OCI-LY1 (cell line): ENCODE results near the gene OR8G1.

Experiments
- H2AFZ ChIP-seq: fragments of 200-600 bp; sonication (generic), shearing (Covaris generic); 2 replicates; pipeline ENCODE4 v1.6.0; 2014; ENCODE audit warnings: antibody characterized with exemption, mild to moderate bottlenecking, low read length
- H3F3A ChIP-seq: fragments of 200-600 bp; sonication (generic), shearing (Covaris generic); 2 replicates; pipeline ENCODE4 v1.6.0; 2014; ENCODE audit warnings: mild to moderate bottlenecking, antibody characterized with exemption, low read length, moderate library complexity; ENCODE audit not compliant: insufficient read depth
- H3K27ac ChIP-seq: fragments of 200-600 bp; sonication (generic); 2 replicates; pipeline ENCODE4 v1.5.1; 2014; ENCODE audit warnings: low read length, mixed run types, mild to moderate bottlenecking, low read depth; ENCODE audit not compliant: poor library complexity, severe bottlenecking
- H3K27me3 ChIP-seq: fragments of 200-600 bp; sonication (generic); 2 replicates; pipeline ENCODE4 v1.6.0; 2014; ENCODE audit warnings: antibody characterized with exemption, mild to moderate bottlenecking, low read length, moderate library complexity; ENCODE audit not compliant: insufficient read depth
- H3K36me3 ChIP-seq: fragments of 200-600 bp; sonication (generic); 2 replicates; pipeline ENCODE4 v1.6.1; 2014; ENCODE audit warnings: mild to moderate bottlenecking, antibody characterized with exemption, low read length, moderate library complexity, mixed read lengths; ENCODE audit not compliant: insufficient read depth
- H3K4me1 ChIP-seq: fragments of 200-600 bp; sonication (generic); 2 replicates; pipeline ENCODE4 v1.5.1; 2014; ENCODE audit warnings: mild to moderate bottlenecking, low read length, moderate library complexity; ENCODE audit not compliant: insufficient read depth, severe bottlenecking
- H3K4me2 ChIP-seq: fragments of 200-600 bp; sonication (generic), shearing (Covaris generic); 2 replicates; pipeline ENCODE4 v1.6.1; 2014; ENCODE audit warnings: low read length
- H3K4me3 ChIP-seq: fragments of 200-600 bp; sonication (generic); 2 replicates; pipeline ENCODE4 v1.5.1; 2014; ENCODE audit warnings: low read length, low read depth, mild to moderate bottlenecking, mixed read lengths; ENCODE audit not compliant: poor library complexity, severe bottlenecking
- H3K79me2 ChIP-seq: fragments of 200-600 bp; shearing (Covaris generic); 2 replicates; pipeline ENCODE4 v1.6.1; 2016; ENCODE audit warnings: mixed run types, low read length, mixed read lengths; ENCODE audit not compliant: insufficient read depth
- H3K9ac ChIP-seq: fragments of 200-600 bp; sonication (generic), shearing (Covaris generic); 2 replicates; pipeline ENCODE4 v1.6.1; 2014; ENCODE audit warnings: mild to moderate bottlenecking, low read length, mixed read lengths
- H3K9me2 ChIP-seq: fragments of 200-600 bp; sonication (generic), shearing (Covaris generic); 2 replicates; pipeline ENCODE4 v1.6.1; 2014; ENCODE audit warnings: low read depth, mild to moderate bottlenecking, low read length, mixed read lengths
- H3K9me3 ChIP-seq: fragments of 200-600 bp; shearing (Covaris generic); 2 replicates; pipeline ENCODE4 v1.6.1; 2014; ENCODE audit warnings: low read length, mixed read lengths
- H4K20me1 ChIP-seq: fragments of 200-600 bp; sonication (generic), shearing (Covaris generic); 2 replicates; pipeline ENCODE4 v1.6.0; 2016; ENCODE audit warnings: mild to moderate bottlenecking, low read length; ENCODE audit not compliant: insufficient read depth
- EZH2 ChIP-seq: fragments of 200-600 bp; sonication (generic), shearing (Covaris generic); IDR thresholded peaks from 2 replicates; pipeline ENCODE4 v1.8.0; 2017; ENCODE audit warnings: borderline replicate concordance, mixed run types, mild to moderate bottlenecking, antibody characterized with exemption, low read length, moderate library complexity, mixed read lengths
- TF ChIP-seq, protein P1 (sequence below): fragments of 200-600 bp; sonication (generic), shearing (Covaris generic); IDR thresholded peaks from 2 replicates; pipeline ENCODE4 v1.5.1; 2017; ENCODE audit warnings: mild to moderate bottlenecking, antibody characterized with exemption, low read length, moderate library complexity, mixed read lengths

The OR8G1 gene

DNA sequence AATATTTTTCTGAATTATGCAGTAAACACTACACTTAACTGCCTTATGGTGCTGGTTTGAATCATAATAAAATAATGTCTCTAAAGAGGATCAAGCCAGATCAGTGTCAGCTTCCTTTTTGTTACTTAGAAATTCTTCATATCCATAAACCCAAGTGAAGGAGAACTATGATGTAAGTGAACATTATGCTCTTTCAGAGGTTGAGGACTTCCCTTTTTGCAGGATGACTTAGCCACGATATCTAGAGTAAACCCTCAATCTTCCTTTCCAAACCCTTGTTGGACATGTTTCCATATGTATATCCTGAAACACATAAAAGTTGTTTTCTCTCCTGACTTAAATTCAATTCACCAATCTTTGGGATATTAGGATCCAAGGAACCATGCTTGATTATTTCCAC lies 53.8 kb downstream of the OR8G1 start:
- TF ChIP-seq, protein P1, sequence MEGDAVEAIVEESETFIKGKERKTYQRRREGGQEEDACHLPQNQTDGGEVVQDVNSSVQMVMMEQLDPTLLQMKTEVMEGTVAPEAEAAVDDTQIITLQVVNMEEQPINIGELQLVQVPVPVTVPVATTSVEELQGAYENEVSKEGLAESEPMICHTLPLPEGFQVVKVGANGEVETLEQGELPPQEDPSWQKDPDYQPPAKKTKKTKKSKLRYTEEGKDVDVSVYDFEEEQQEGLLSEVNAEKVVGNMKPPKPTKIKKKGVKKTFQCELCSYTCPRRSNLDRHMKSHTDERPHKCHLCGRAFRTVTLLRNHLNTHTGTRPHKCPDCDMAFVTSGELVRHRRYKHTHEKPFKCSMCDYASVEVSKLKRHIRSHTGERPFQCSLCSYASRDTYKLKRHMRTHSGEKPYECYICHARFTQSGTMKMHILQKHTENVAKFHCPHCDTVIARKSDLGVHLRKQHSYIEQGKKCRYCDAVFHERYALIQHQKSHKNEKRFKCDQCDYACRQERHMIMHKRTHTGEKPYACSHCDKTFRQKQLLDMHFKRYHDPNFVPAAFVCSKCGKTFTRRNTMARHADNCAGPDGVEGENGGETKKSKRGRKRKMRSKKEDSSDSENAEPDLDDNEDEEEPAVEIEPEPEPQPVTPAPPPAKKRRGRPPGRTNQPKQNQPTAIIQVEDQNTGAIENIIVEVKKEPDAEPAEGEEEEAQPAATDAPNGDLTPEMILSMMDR, result no peak
- no peak for TF ChIP-seq EZH2
- no peaks in the 10 kb centered on the region for H4K20me1 ChIP-seq
- no peaks in the 10 kb centered on the region for H3K79me2 ChIP-seq

DNA sequence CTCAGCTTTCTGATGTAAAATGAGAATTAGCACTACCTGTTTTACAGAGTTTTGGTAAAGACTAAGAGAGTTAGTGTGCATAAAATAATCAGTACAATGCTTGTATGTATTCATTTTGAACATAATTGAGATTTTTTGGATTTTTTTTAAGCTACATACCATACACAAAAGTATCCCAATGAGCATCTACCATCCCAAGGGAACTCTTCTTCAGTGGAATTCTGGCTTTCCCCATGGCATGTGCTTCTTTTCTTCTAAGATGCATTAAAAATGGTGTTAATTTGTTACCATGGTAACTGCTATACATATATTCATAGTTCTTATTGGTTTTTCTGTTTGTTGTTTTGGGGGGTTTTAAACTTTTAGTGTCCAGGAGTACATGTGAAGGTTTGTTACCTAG lies 55.1 kb downstream of the OR8G1 start:
- no peaks in the 10 kb centered on the region for H3K9me2 ChIP-seq
- no peaks in the 10 kb centered on the region for H3K79me2 ChIP-seq
- H3F3A ChIP-seq, result no peaks in the 10 kb centered on the region
- H3K4me3 ChIP-seq, result no peak overlapping the region
- H3K4me2 ChIP-seq, result no peak overlapping the region
- H3K9ac ChIP-seq, result no peak overlapping the region
- H3K27me3 ChIP-seq, result no peaks in the 10 kb centered on the region
- no peak overlapping the region for H2AFZ ChIP-seq
- H3K9me3 ChIP-seq, result no peaks in the 10 kb centered on the region
- no peaks in the 10 kb centered on the region for H3K4me1 ChIP-seq
- H4K20me1 ChIP-seq, result no peaks in the 10 kb centered on the region
- no peak overlapping the region for H3K27ac ChIP-seq
- no peaks in the 10 kb centered on the region for H3K36me3 ChIP-seq
- TF ChIP-seq, protein P1, result no peak
- no peak for TF ChIP-seq EZH2

More for the DNA sequence above, 53.8 kb downstream of the OR8G1 start:
- no peaks in the 10 kb centered on the region for H3K27me3 ChIP-seq
- H3F3A ChIP-seq, result no peaks in the 10 kb centered on the region
- H3K9ac ChIP-seq, result no peak overlapping the region
- no peaks in the 10 kb centered on the region for H3K9me3 ChIP-seq
- no peaks in the 10 kb centered on the region for H3K4me1 ChIP-seq
- no peak overlapping the region for H3K27ac ChIP-seq
- no peak overlapping the region for H3K4me2 ChIP-seq
- H3K4me3 ChIP-seq, result no peak overlapping the region
- H3K9me2 ChIP-seq, result no peaks in the 10 kb centered on the region
- H3K36me3 ChIP-seq, result no peaks in the 10 kb centered on the region
- H2AFZ ChIP-seq, result no peak overlapping the region

DNA sequence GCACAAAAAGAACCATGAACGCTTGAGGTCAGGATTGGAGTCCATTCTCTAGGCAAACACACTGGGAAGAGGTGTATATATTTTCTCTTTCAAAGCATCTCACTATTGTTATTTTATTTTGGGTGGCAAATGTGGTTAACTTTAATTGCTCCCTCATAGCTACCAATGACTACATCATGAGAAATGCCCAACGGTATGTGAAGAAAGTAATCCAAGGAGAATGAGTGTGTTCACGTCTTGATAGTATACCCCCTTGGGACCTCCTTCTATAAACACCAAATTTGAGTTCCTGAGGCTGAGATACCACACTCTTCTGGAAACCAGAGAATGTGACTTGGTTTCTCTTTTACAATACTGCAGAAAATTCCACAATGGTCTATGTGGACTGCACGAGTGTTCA lies 57.0 kb downstream of the OR8G1 start:
- H3K9me3 ChIP-seq, result no peaks in the 10 kb centered on the region
- H3K4me3 ChIP-seq, result no peak overlapping the region
- H3K27me3 ChIP-seq, result no peaks in the 10 kb centered on the region
- no peak overlapping the region for H3K27ac ChIP-seq
- H4K20me1 ChIP-seq, result no peaks in the 10 kb centered on the region
- H3K36me3 ChIP-seq, result no peaks in the 10 kb centered on the region
- H3K4me2 ChIP-seq, result no peak overlapping the region
- H3K79me2 ChIP-seq, result no peaks in the 10 kb centered on the region
- no peak overlapping the region for H3K9ac ChIP-seq
- H3K4me1 ChIP-seq, result no peaks in the 10 kb centered on the region
- no peak overlapping the region for H2AFZ ChIP-seq
- H3F3A ChIP-seq, result no peaks in the 10 kb centered on the region
- no peaks in the 10 kb centered on the region for H3K9me2 ChIP-seq
- TF ChIP-seq, protein P1, result no peak
- no peak for TF ChIP-seq EZH2
